ENCODE data around the gene BANF1. TPM values are rescaled to one million over a fixed set of nuclear protein-coding genes. Genes with fewer than 3 reads are reported as not detected.

BANF1 gene
- total RNA-seq, 1 experiment from 2014 or later, result 269 TPM

GRCh38 chr11:65978391-65979238 lies 23.7 kb upstream of the BANF1 start:
- no peaks in the 10 kb centered on the region for H3K4me1 Mint-ChIP-seq
- peaks cover 28% of the 10 kb centered on the region for H3K36me3 Mint-ChIP-seq
- ChIA-PET POLR2A (no interaction called here), CTCF (interaction anchor here (1.3 to 1.8 kb wide), 2 partner anchors 94 to 119 kb away, joined by 3 to 4 read pairs; no protein-coding TSS in a partner anchor)
- no peak for ATAC-seq
- no peak overlapping the region for H3K27ac Mint-ChIP-seq
- H3K4me3 Mint-ChIP-seq, result no peak overlapping the region
- H3K27me3 Mint-ChIP-seq (ENCODE audit: low read depth), result no peaks in the 10 kb centered on the region
- DNase-seq (ENCODE audit: low spot score), result no peak
- TF ChIP-seq USF1 (CRISPR knock-in tag; IDR thresholded peaks at IDR 0.05) (no peak), ZNF512 (CRISPR knock-in tag; IDR thresholded peaks at IDR 0.05; ENCODE audit: borderline replicate concordance) (no peak), IRF1 (CRISPR knock-in tag; IDR thresholded peaks at IDR 0.05) (no peak), ZNF317 (CRISPR knock-in tag; IDR thresholded peaks at IDR 0.05; ENCODE audit: borderline replicate concordance, low read depth) (no peak), GTF2I (CRISPR knock-in tag; conservative IDR thresholded peaks at IDR 0.05) (no peak), FOXK1 (CRISPR knock-in tag; IDR thresholded peaks at IDR 0.05) (no peak), ZNF138 (CRISPR knock-in tag; conservative IDR thresholded peaks at IDR 0.05) (no peak), E2F5 (CRISPR knock-in tag; IDR thresholded peaks at IDR 0.05) (no peak), FOXJ3 (CRISPR knock-in tag; IDR thresholded peaks at IDR 0.05; ENCODE audit: borderline replicate concordance) (no peak), RORB (CRISPR knock-in tag; IDR thresholded peaks at IDR 0.05) (no peak), PRRX2 (CRISPR knock-in tag; IDR thresholded peaks at IDR 0.05) (no peak), SP1 (CRISPR knock-in tag; conservative IDR thresholded peaks at IDR 0.05) (no peak), ZNF281 (CRISPR knock-in tag; IDR thresholded peaks at IDR 0.05) (no peak), KAT7 (CRISPR knock-in tag; IDR thresholded peaks at IDR 0.05; ENCODE audit: borderline replicate concordance) (no peak), JUN (CRISPR knock-in tag; IDR thresholded peaks at IDR 0.05) (no peak), ATF2 (CRISPR knock-in tag; IDR thresholded peaks at IDR 0.05; ENCODE audit: borderline replicate concordance, low read depth) (no peak), ZNF425 (CRISPR knock-in tag; conservative IDR thresholded peaks at IDR 0.05) (no peak), HMGXB4 (CRISPR knock-in tag; IDR thresholded peaks at IDR 0.05) (no peak)
- H3K9me3 Mint-ChIP-seq, result no peaks in the 10 kb centered on the region
